ENCODE results near the gene DEK. TPM values are rescaled to one million over a fixed set of nuclear protein-coding genes. Genes with fewer than 3 reads are reported as not detected.
A peak's percentile ranks its signal among the peaks of the same experiment; 100 is the strongest.
"Not testable (repeated sequence)": the region's sequence is repeated elsewhere in the genome, so short reads cannot be mapped to it uniquely, and the experiment has no call there.

Gene DEK
- total RNA-seq, 1 experiment from 2014 or later = 141 TPM

DNA sequence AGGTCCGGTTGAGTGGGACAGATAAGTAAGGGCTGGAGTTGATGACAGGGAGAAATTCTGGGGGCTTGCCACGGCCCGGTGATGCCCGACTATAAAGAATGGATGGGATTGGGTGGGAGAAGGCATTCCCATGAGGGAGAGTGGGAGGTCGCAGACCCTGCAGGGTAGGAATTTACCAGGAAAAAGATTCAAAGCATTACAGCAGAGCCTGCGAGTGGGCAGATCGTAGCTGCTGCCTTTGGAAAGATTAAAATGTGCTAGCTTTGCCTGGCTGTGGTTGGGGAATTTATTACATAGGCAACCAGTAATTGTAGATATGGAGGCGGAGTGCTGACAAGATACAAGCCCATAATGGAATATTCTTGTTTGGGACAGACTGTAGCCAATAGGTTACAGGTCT is 59.6 kb downstream of the DEK start:
- no peak for DNase-seq (ENCODE audit: low spot score)

DNA sequence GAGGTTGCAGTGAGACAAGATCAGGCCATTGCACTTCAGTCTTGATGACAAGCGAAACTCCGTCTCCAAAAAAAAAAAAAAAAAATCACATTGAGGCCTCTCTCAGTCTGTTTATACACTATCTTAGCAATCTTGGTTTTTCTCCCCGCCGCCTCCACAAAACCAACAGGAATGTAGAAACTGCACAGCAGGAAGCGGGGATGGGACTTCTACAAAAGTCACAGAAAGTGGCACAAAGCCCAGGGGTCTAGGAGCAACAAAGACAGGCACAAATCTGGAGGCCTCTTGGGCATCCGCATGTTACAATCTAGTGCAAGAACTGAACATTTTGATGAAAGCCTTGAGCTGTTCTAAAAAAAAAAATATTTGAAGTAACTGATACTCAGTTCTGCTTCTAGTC is 60.5 kb downstream of the DEK start:
- peak; percentile 43 for DNase-seq (ENCODE audit: low spot score)

DNA sequence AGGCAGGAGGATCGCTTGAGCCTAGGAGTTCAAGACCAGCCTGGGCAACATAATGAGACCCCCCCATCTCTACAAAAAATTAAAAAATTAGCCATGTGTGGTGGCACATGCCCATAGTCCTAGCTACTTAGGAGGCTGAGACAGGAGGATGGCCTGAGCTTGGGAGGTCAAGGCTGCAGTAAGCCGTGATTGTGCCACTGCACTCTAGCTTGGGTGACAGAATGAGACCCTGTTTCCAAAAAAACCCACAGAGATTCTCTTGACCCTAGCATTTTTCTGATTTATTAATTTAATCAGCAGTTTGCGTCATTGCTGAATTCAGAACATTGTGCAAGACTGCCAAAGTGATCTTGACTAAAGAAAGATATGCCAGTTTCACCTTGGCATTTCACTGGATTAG is 72.3 kb downstream of the DEK start:
- no peak for DNase-seq (ENCODE audit: low spot score)

DNA sequence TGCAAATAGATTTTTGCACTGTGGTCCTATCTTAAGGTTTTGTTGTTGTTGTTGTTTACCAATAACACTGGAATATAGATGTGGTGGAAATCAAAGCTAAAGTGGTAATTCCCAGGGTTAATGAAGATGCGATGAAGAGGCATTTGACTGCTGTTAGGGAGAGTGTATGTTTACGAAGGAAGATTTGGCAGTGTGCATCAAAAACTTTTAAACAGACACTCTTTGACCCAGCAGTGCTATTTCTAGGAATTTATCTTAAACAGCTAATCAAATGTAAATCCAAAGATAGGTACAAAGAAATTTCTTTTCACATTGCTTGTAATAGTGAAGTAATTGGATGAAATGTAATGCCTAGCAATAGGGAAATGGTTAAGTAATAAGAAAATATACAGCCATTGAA is 75.1 kb downstream of the DEK start:
- no peak for DNase-seq (ENCODE audit: low spot score)

DNA sequence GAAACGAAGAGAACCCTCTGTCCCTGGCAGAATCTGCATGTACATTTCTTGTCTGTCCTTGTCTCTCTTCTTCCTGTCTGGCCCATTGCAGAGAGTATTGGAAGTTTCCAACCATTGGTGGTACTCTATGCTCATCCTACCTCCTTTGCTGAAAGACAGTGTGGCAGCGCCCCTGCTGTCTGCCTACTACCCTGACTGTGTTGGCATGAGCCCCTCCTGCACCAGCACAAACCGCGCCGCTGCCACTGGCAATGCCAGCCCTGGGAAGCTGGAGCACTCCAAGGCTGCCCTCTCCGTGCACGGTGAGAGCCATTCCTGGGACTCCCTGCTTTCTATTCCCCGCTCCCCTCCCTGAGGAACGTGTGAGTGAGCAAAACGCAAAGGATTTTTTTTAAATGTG is 76.6 kb downstream of the DEK start:
- no peak for DNase-seq (ENCODE audit: low spot score)

DNA sequence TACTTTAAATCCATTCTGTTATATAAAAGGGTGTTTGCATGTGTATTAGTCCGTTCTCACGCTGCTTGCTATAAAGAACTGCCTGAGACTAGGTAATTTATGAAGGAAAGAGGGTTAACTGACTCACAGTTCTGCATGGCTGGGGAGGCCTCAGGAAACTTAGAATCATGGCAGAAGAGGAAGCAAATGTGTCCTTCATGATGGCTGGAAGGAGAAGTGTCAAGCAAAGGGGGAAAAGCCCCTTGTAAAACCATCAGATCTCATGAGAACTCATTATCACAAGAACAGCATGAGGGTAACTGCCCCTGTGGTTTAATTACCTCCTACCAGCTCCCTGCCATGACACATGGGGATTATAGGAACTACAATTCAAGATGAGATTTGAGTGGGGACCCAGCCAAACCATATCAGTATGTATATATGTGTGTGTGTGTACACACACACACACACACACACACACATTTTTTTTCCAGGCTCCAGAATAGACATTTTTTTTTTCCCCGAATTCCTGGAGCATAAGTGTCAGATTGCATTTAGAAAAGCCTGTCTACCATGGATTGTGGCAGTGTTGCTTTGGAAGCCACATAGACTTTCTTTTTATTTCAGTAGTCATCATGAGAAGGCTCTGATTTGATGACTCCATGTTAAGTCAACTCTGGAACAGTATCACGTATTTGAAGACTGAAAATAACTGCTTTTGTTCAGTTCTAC is 77.6 kb downstream of the DEK start:
- no peak for DNase-seq (ENCODE audit: low spot score)

DNA sequence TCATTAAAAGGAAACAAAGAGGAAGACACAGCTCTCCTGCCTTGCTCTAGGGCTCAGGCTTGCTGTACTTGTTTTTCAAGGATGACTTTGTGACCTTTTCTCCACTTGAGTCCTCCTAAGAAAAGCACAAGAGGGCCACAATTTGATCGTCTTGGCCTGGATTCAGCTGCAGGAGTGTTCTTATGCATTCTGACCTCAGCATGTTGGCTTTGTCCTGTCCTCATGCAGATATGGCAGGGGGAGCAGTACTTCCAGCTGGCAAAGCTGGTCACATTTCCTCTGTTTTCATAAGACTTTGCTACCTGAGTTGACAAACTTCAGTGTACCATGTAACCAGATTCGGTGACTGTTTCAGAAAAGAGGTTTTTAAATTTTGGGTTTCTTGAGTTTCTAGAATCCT is 78.3 kb downstream of the DEK start:
- DNase-seq (ENCODE audit: low spot score) = no peak

DNA sequence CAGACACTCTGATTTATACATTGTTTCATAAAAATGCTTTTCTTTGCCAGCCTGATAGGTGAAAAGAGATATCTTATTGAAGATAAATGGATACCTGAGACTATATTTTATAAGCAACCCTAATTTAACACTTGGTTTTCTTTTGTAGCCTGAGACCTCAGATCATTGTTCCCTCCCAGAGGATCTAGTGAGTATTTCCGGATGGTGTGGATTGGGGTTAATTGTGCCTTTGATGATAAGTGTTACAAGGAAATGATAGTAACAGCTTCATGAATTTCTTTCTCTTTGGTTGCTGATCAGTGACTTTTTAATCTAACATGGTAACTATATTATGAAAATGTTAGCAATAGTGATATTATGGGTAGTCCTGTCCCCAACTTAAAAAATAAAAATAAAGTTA is 78.7 kb downstream of the DEK start:
- DNase-seq (ENCODE audit: low spot score) = no peak

DNA sequence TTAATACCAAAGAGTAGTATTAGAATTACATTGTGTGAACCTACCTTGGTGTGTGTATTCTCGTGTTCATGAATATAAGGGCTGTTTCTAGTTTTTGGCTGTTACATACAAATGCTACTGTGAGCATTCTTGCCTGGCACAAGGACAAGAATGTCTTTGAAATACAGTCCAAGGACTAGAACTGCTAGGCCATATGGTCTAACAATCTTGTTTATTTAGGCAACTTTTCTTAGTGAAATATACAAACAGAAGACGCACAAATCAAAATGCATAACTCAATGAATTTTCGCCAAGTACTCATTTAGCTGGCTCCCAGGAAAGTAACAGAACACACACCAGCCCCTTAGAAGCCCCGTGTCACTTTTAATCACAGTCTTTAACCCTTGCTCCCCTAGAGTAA is 80.6 kb downstream of the DEK start:
- DNase-seq (ENCODE audit: low spot score) = no peak

DNA sequence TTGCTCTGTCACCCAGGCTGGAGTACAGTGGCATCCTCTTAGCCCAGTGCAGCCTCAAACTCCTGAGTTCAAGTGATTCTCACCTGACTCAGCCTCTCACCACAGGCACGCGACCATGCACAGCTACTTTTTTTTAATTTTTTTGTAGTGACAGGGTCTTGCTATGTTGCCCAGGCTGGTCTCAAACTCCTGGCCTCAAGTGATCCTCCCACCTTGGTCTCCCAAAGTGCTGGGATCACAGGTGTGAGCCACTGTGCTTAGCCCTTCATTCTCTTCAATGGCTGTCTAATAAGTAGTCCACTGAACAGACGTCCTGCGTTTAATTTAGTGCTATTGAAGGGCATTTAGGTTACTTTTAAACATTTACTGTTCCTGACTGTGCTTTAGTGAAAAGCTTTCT is 81.8 kb downstream of the DEK start:
- no peak for DNase-seq (ENCODE audit: low spot score)

DNA sequence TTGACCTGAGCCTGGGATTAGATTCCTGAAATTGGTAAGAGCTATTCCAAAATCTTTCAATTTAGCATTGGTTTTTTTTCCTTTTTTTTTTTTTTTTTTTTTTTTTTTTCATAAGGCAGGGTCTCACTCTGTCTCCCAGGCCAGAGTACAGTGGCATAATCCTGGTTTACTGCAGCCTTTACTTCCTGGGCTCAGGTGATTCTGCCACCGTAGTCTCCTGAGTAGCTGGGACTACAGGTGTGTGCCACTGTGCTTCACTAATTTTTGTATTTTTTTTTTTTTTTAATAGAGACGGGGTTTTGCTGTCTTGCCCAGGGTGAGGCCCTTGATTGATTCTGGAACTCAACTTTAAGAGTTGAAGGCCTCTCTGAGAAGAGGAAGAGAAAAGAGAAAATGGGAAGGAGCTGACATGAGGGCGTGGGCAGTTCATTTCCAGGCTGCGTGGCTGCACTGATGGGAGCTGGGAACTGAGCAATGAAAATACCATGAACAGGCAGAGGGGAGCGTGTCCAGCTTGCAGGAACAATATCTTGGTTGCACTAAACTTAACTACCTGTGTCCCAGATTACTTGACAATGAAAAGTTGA is 84.5 kb downstream of the DEK start:
- DNase-seq (ENCODE audit: low spot score) = no peak

DNA sequence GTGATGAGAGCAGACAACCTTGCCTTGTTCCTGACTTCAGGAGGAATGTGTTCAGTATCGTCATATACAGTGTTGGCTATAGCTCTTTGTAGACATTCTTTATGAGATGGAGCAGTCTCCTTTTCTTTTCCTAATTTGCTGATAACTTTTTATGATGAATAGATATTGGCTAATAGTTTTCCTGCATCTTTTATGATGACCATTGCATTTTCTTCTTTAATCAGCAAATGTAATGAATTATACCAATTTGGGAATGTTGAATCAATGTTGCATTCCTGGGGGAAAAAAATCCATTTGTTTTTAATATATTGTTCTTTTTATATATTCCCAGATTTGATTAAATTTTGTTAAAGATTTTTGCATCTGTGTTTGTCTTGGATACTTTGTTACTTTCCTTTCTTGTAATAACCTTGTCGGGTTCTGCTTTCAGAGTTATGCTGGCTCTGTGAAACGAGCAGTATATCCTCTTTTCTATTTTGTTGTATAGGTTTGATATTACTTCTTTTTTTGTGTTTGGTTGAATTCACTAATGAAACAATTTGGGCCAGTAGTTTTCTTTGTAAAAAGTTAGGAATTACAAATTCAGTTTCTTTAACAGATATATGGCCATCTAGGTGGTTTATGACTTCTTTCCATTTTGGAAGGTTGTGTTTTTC is 85.2 kb downstream of the DEK start:
- no peak for DNase-seq (ENCODE audit: low spot score)

DNA sequence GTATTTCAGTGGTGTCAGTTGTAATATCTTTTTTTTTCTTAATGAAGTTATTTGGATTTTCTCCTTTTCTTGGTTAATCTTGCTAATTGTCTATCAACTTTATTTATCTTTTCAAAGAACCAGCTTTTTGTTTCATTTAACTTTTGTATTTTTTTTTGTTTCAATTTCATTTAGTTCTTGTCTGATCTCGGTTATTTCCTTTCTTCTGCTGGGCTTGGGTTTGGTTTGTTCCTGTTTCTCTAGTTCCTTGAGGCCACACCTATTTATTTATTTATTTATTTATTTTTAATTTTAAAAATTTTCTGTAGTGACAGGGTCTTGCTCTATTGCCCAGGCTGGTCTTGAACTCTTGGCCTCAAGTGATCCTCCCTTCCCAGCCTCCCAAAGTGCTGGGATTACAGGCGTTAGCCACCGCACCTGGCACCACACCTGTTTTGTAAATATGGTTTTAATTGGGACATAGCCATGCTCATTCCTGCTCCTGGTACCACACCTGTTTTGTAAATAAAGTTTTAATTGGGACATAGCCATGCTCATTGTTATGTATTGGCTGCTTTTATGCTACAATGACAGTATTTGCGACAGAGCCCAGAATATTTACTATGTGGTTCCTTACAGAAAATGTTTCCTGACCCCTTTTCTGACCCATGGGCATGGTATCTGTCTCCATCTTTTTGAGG is 86.9 kb downstream of the DEK start:
- no peak for DNase-seq (ENCODE audit: low spot score)

DNA sequence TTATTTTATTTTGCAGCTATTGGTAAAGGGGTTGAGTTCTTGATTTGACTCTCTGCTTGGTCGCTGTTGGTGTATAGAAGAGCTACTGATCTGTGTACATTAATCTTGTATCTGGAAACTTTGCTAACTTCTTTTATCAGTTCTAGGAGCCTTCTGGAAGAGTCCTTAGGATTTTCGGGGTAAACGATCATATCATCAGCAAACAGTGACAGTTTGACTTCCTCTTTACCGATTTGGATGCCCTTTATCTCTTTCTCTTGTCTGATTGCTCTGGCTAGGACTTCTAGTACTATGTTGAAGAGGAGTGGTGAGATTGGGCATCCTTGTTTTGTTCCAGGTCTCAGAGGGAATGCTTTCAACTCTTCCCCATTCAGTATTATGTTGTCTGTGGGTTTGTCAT is 88.1 kb downstream of the DEK start:
- DNase-seq (ENCODE audit: low spot score) = not testable (repeated sequence)

Other genes with a start within 250 kb of the DEK start
- 0.04 and 0.29 TPM in 2 replicates for gene NHLRC1, start 141.9 kb downstream of the DEK start, total RNA-seq (2014; rRNA removed; shearing (Covaris generic))
- gene TPMT, start 109.5 kb downstream of the DEK start, total RNA-seq (2014; rRNA removed; shearing (Covaris generic)) = 16.6 and 17.1 TPM in 2 replicates
- gene KDM1B, start 109.1 kb downstream of the DEK start, total RNA-seq (2014; rRNA removed; shearing (Covaris generic)) = 6.0 and 6.6 TPM in 2 replicates
- gene RNF144B, start 122.8 kb upstream of the DEK start, total RNA-seq (2014; rRNA removed; shearing (Covaris generic)) = 0.27 and 0.31 TPM in 2 replicates